ENCODE data around the gene GPR139.

DNA sequence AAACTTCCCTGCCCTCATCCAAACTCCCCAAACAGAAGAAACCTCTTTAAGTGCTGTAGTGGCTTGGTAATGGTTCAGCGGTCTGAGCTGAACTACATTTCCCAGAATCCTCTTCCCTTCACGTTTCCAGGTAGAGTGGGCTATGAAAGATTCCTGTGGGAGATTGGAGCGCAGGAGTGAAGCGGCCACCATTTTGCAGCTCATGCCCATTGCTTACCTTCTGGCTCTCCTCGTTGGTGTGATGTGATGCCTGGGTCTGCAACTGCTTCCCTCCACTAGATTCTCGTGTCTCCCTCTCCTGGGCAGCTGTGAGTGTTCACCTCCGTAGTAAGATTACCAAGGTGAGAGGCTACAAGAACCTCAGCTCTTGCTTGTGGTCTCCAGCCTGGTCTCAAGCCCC, 82.1 kb downstream of the GPR139 start:
- TF ChIP-seq, protein P1, sequence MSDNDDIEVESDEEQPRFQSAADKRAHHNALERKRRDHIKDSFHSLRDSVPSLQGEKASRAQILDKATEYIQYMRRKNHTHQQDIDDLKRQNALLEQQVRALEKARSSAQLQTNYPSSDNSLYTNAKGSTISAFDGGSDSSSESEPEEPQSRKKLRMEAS (IDR thresholded peaks at IDR 0.05), result no peak
- TF ChIP-seq EGR1 (IDR thresholded peaks at IDR 0.05), result no peak
- TF ChIP-seq TAF1 (IDR thresholded peaks at IDR 0.05; ENCODE audit: low read depth), result no peak
- TF ChIP-seq RAD21 (IDR thresholded peaks at IDR 0.05; ENCODE audit: low read depth), result no peak
- TF ChIP-seq ZBTB7A (IDR thresholded peaks at IDR 0.05; ENCODE audit: low read depth), result no peak
- no peak for TF ChIP-seq EP300 (IDR thresholded peaks at IDR 0.05; ENCODE audit: borderline replicate concordance)
- TF ChIP-seq, protein P2, sequence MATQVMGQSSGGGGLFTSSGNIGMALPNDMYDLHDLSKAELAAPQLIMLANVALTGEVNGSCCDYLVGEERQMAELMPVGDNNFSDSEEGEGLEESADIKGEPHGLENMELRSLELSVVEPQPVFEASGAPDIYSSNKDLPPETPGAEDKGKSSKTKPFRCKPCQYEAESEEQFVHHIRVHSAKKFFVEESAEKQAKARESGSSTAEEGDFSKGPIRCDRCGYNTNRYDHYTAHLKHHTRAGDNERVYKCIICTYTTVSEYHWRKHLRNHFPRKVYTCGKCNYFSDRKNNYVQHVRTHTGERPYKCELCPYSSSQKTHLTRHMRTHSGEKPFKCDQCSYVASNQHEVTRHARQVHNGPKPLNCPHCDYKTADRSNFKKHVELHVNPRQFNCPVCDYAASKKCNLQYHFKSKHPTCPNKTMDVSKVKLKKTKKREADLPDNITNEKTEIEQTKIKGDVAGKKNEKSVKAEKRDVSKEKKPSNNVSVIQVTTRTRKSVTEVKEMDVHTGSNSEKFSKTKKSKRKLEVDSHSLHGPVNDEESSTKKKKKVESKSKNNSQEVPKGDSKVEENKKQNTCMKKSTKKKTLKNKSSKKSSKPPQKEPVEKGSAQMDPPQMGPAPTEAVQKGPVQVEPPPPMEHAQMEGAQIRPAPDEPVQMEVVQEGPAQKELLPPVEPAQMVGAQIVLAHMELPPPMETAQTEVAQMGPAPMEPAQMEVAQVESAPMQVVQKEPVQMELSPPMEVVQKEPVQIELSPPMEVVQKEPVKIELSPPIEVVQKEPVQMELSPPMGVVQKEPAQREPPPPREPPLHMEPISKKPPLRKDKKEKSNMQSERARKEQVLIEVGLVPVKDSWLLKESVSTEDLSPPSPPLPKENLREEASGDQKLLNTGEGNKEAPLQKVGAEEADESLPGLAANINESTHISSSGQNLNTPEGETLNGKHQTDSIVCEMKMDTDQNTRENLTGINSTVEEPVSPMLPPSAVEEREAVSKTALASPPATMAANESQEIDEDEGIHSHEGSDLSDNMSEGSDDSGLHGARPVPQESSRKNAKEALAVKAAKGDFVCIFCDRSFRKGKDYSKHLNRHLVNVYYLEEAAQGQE (IDR thresholded peaks at IDR 0.05; ENCODE audit: low read depth), result no peak
- TF ChIP-seq CREB1 (IDR thresholded peaks at IDR 0.05; ENCODE audit: low read depth), result no peak
- TF ChIP-seq YY1 (IDR thresholded peaks at IDR 0.05; ENCODE audit: low read depth), result no peak
- no peak for TF ChIP-seq TCF12 (IDR thresholded peaks at IDR 0.05; ENCODE audit: low read depth)
- TF ChIP-seq, protein P3, sequence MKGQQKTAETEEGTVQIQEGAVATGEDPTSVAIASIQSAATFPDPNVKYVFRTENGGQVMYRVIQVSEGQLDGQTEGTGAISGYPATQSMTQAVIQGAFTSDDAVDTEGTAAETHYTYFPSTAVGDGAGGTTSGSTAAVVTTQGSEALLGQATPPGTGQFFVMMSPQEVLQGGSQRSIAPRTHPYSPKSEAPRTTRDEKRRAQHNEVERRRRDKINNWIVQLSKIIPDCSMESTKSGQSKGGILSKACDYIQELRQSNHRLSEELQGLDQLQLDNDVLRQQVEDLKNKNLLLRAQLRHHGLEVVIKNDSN (IDR thresholded peaks at IDR 0.05), result no peak

All from Ishikawa (cell line).